GM04503 (cell line): Measurements from ENCODE around the gene OR4K17.
"Not testable (repeated sequence)": the region's sequence is repeated elsewhere in the genome, so short reads cannot be mapped to it uniquely, and the experiment has no call there.

Experiments
- DNase-seq: peaks from one replicate; pipeline ENCODE4 v3.0.0-alpha.2; 2012; ENCODE audit warnings: low read depth

The OR4K17 gene, protein sequence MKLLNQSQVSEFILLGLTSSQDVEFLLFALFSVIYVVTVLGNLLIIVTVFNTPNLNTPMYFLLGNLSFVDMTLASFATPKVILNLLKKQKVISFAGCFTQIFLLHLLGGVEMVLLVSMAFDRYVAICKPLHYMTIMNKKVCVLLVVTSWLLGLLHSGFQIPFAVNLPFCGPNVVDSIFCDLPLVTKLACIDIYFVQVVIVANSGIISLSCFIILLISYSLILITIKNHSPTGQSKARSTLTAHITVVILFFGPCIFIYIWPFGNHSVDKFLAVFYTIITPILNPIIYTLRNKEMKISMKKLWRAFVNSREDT

DNA sequence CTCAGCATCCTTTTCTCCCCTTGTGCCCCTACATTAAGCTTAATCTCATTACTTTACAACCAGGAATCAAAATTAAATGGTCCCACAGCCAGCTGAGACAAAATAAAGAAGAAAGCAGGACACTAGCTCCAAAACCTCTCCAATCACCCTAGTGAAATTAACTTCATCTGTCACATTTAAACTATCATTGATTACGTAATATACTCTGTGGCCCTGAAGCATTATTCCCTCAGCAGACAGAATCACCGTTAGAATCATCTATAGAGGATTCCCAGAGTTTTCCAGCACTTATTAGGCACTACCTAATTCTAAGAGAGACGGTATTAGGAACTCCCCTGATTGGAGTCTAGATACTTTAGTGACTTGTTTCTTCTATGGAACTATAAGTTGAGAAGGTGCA, at the start of gene OR4K17:
Gene OR4K17, plus strand, starts transcription at position 302 of the 400 bp plus-strand sequence. CDS start 6,761 bp downstream, outside the sequence.
- DNase-seq: no peak

DNA sequence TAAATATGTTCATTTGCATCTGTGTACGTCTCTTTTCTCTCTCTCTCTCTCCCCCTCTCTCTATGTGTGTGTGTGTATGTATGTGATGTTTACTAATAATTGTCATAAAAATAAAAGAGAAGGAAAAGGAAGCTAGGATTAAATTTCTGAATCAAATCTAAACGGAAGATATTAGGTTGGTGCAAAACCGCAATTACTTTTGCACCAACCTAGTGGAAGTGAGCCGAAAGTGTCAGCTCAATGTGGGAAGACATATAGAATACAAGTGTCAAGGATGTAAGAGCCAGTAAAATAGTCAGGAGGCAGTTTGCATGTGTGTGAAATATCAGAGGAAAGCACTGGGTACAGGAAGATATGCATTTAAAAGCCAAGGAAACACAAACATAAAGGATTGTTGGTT, 18.5 kb upstream of the OR4K17 start:
- DNase-seq: no peak

DNA sequence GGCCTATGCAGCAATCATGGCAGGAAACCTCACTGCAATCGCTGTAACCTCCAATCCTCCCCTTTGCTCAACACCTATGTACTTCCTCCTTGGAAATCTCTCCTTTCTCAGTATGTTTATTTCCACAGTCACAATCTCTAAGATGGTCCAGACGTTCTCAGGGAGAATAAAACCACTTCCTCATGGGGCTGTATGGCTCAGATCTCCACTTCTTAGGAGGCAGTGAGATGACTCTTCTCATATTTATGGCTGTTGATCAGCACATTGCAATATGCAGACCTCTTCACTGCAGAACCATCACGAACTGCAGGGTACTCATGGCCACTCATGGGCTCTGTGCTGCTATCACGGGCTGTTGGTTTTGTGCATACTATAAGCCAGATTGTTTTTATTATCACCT, 17.1 kb upstream of the OR4K17 start:
- no peak for DNase-seq

GRCh38 chr14:20098926-20099770, 11.4 kb upstream of the OR4K17 start:
- DNase-seq: not testable (repeated sequence)

DNA sequence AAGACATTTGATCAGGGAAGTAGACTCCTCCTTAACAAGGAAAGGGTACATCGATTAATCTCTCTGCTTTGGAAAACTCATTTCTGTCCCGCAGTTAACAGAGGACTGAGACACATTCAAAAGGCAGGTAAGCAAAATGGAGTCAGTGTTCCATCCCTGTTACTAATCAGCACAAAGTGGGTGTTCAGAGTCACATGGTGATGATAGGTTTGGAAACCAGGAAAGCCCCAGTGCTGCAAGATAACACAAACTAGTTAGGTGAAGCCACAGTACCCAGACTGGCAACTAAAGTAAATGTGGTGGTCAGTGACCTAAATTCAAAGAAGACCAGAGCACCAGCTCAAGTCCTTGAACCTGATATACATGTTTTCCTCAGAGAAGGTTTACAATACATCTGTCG, 1.8 kb downstream of the OR4K17 start:
- no peak for DNase-seq

DNA sequence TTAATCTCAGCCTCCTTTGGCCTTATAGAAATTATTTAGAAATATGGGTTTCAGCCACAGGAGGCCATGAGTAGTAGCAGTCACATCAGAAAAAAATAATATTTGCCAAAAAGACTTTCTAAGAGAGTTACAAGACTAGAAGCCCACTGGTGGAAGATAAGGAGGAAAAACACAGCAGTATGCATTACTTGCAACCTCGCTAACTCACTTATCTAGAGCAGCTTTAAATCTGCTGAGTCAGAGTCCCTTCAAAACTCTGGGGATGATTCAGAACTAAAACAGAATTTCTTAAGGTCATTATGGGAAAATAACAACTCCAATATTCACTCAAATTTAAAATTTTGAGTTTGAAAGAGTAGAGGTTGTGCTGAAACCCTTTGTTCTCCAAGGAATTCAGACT, 6.2 kb downstream of the OR4K17 start:
- no peak for DNase-seq

GRCh38 chr14:20118795-20119194, 8.3 kb downstream of the OR4K17 start:
- DNase-seq: no peak

DNA sequence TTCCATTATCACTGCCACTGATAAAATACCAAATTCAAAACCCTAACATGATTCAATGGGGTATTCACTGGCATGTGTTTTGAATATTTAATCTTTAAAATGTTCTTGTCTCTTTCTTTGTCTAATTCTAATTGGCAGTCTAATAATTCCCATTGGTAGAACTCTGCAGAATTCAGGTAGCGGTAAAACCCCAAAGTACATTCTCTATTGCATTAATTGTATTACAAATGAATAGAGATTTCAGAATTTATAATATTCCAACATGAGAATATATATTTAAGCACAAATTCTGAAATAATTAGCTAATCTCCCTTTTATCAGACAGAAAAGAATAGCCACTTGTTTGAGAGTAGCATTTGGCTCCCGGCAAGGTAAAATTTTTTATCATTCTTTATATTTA, 28.0 kb downstream of the OR4K17 start, which contains the start of gene OR4N5:
Gene OR4N5, plus strand, starts transcription at position 301 of the 400 bp plus-strand sequence. CDS start 4,916 bp downstream, outside the sequence.
- no peak for DNase-seq

- no peak for DNase-seq
These were observed 33.4 kb downstream of the OR4K17 start for GRCh38 chr14:20143911-20144310.

DNA sequence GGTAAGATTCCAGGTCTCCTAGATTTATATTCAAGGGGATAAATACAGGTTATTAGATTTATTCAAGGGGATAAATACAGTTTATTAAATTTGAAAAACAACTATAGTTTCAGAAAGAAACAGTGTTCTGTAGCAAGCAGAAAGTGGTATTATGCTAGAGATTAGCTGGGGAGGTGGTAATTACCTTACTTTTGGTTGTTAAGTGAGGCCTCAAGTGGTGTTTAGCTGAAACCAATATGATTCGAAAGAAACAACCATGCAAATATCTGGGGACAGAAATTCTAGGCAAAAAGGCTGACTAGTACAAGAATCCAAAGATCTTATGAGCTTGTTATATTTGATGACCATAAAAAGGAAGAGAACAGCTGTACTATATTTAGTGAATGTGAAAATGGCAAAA, 34.3 kb downstream of the OR4K17 start:
- DNase-seq: no peak

GRCh38 chr14:20164462-20164861, 53.9 kb downstream of the OR4K17 start:
- no peak for DNase-seq

GRCh38 chr14:20167091-20167490, 56.6 kb downstream of the OR4K17 start:
- DNase-seq: no peak

GRCh38 chr14:20169852-20170251, 59.3 kb downstream of the OR4K17 start:
- DNase-seq: not testable (repeated sequence)
